Measurements from ENCODE around the gene FAM135A.

DNA sequence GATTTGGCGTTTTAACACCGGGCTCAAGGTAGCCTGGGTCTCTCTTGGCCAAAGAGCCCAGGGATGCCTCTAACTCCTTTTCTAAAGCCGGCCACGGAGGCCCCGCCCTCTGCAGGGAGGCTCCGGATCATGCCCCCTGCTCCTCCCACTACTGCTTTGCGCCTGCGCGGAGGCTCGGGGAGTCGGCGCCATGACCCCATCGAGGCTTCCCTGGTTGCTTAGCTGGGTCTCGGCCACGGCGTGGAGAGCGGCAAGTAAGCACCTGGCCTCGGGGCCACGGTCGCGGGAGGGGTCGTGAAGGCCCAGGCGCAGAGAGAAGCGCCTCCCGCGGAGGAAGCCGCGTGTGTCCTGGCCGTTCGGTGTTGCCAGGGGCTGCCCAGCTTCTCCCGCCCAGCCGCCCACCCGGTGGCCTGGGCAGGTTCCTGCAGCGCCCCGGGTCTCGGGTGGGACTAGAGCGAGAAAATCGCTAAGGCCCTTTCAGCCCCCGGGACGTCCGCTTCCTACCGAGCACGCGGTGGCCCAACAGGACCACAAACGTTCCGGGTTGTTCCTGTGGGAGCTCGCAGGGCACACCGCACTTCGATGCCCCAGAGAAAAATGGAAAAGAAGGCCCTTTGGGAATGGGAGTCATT lies 153.6 kb downstream of the FAM135A start, which contains the start of gene SDHAF4:
- TF ChIP-seq, protein P1, sequence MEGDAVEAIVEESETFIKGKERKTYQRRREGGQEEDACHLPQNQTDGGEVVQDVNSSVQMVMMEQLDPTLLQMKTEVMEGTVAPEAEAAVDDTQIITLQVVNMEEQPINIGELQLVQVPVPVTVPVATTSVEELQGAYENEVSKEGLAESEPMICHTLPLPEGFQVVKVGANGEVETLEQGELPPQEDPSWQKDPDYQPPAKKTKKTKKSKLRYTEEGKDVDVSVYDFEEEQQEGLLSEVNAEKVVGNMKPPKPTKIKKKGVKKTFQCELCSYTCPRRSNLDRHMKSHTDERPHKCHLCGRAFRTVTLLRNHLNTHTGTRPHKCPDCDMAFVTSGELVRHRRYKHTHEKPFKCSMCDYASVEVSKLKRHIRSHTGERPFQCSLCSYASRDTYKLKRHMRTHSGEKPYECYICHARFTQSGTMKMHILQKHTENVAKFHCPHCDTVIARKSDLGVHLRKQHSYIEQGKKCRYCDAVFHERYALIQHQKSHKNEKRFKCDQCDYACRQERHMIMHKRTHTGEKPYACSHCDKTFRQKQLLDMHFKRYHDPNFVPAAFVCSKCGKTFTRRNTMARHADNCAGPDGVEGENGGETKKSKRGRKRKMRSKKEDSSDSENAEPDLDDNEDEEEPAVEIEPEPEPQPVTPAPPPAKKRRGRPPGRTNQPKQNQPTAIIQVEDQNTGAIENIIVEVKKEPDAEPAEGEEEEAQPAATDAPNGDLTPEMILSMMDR (IDR thresholded peaks at IDR 0.05; ENCODE audit: low read depth, low read length, missing input control) = peak; percentile 15
- peak; percentile 93 for TF ChIP-seq YY1 (IDR thresholded peaks at IDR 0.05)
- peak; percentile 12 for TF ChIP-seq SP1 (IDR thresholded peaks at IDR 0.05)
- TF ChIP-seq, protein P2, sequence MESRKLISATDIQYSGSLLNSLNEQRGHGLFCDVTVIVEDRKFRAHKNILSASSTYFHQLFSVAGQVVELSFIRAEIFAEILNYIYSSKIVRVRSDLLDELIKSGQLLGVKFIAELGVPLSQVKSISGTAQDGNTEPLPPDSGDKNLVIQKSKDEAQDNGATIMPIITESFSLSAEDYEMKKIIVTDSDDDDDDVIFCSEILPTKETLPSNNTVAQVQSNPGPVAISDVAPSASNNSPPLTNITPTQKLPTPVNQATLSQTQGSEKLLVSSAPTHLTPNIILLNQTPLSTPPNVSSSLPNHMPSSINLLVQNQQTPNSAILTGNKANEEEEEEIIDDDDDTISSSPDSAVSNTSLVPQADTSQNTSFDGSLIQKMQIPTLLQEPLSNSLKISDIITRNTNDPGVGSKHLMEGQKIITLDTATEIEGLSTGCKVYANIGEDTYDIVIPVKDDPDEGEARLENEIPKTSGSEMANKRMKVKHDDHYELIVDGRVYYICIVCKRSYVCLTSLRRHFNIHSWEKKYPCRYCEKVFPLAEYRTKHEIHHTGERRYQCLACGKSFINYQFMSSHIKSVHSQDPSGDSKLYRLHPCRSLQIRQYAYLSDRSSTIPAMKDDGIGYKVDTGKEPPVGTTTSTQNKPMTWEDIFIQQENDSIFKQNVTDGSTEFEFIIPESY (IDR thresholded peaks at IDR 0.05) = no peak
- TF ChIP-seq MAX (IDR thresholded peaks at IDR 0.05) = peak; percentile 48
- TF ChIP-seq EGR1 (IDR thresholded peaks at IDR 0.05; ENCODE audit: low read depth in 2 of 2) = no peak
- TF ChIP-seq, protein P3, sequence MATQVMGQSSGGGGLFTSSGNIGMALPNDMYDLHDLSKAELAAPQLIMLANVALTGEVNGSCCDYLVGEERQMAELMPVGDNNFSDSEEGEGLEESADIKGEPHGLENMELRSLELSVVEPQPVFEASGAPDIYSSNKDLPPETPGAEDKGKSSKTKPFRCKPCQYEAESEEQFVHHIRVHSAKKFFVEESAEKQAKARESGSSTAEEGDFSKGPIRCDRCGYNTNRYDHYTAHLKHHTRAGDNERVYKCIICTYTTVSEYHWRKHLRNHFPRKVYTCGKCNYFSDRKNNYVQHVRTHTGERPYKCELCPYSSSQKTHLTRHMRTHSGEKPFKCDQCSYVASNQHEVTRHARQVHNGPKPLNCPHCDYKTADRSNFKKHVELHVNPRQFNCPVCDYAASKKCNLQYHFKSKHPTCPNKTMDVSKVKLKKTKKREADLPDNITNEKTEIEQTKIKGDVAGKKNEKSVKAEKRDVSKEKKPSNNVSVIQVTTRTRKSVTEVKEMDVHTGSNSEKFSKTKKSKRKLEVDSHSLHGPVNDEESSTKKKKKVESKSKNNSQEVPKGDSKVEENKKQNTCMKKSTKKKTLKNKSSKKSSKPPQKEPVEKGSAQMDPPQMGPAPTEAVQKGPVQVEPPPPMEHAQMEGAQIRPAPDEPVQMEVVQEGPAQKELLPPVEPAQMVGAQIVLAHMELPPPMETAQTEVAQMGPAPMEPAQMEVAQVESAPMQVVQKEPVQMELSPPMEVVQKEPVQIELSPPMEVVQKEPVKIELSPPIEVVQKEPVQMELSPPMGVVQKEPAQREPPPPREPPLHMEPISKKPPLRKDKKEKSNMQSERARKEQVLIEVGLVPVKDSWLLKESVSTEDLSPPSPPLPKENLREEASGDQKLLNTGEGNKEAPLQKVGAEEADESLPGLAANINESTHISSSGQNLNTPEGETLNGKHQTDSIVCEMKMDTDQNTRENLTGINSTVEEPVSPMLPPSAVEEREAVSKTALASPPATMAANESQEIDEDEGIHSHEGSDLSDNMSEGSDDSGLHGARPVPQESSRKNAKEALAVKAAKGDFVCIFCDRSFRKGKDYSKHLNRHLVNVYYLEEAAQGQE (IDR thresholded peaks at IDR 0.05) = no peak
- peak; percentile 20 to 34 for TF ChIP-seq RAD21 (IDR thresholded peaks at IDR 0.05)
- TF ChIP-seq ATF3 (IDR thresholded peaks at IDR 0.05) = no peak
- TF ChIP-seq GABPA (IDR thresholded peaks at IDR 0.05 in 1 of 2, conservative IDR thresholded peaks at IDR 0.05 in 1 of 2) = no peak
- TF ChIP-seq FOXA2 (IDR thresholded peaks at IDR 0.05) = no peak

All from liver (tissue), 3 donors.